ENCODE data around the gene BAG3.
"Not testable (repeated sequence)": the region's sequence is repeated elsewhere in the genome, so short reads cannot be mapped to it uniquely, and the experiment has no call there.

The BAG3 gene

DNA sequence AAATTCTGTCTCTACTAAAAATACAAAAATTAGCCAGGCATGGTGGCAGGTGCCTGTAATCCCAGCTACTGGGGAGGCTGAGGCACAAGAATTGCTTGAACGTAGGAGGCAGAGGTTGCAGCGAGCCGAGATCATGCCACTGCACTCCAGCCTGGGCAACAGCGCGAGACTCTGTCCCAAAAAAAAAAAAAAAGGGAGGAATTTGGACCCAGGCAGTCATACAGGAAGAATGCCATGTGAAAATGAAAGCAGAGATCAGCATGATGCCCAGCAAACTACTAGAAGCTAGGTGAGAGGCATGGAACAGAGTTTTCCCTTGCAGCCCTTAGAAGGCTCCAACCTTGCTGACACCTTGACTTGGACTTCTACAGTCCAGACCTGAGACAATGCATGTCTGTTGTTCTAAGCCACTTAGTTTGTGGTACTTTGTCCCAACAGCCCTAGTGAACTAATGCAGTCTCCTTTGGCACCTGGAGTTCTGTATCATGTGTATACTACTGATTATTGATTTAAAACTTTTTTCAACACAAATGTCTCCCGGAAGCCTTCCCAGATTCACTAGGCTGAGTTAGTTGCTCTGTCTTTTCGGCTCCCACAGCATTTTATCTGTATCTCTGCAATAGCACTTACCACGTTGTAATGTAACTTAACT lies 10.2 kb upstream of the BAG3 start:
- no peak for DNase-seq

- no peak for DNase-seq
These were observed 8.5 kb upstream of the BAG3 start for GRCh38 chr10:119642556-119643111.

- DNase-seq = no peak
These were observed 7.6 kb upstream of the BAG3 start for GRCh38 chr10:119643306-119644204.

GRCh38 chr10:119644205-119644814 lies 6.9 kb upstream of the BAG3 start:
- no peak for DNase-seq

DNA sequence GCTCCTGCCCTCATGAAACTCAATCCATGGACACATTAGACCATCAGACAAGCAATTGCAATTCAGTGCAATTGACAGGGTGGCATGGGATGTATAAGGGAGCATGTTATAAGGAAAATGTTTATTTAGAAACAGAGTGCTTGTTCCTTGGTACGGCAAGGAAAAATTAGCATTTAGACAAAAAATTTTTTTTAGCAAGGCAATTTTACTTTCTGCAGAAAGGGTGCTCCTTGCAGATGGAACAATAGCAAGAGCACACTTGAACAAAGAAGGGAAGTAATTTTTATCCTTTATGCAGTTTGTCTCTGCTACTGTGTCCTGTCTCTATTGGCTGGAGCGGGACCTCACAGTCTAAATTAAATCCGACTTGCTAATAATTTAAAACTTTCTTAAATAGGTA lies 6.2 kb upstream of the BAG3 start:
- no peak for DNase-seq

DNA sequence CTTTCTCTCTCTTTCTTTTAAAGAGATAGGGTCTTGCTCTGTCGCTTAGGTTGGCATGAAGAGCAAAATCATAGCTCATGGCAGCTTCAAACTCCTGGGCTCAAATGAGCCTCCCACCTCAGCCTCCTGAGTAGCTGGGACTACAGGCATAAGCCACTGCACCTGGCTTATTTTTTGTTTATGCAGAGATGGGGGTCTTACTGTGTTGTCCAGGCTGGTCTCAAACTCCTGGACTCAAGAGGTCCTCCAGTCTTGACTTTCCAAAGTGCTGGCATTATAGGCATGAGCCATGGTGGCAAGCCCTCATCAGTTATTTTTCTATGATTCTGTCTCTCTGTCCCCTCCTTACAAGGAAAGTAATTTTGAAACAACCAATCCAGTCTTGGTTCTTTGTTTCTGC lies 1.1 kb upstream of the BAG3 start:
- DNase-seq = no peak

- DNase-seq = peak in 1 of 2 donors; percentile 16
These were observed 557 bp downstream of the BAG3 start for GRCh38 chr10:119651514-119652360.

DNA sequence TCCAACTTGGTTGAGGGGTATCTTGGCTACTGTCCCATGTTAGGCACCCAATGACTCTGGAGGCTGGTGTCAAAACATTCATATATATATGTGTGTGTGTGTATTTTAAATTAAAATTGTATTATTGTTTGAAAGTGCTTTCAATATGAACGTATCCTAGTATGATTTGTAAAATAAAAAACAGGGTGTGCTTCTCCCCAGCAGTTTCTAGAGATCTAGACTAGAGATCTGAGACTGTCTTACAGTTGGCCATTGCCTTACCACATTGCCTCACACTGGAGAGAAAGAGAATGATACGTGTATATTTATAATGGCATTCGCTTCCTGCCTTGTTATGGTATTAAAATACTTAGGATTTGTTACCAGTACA lies 1.2 kb downstream of the BAG3 start:
- peak; percentile 45 to 50 for DNase-seq

- no peak for DNase-seq
These were observed 2.0 kb downstream of the BAG3 start for GRCh38 chr10:119653209-119653608.

- no peak for DNase-seq
These were observed 2.7 kb downstream of the BAG3 start for GRCh38 chr10:119653916-119654315.

GRCh38 chr10:119654540-119654939 lies 3.4 kb downstream of the BAG3 start:
- DNase-seq = no peak

GRCh38 chr10:119655566-119656001 lies 4.4 kb downstream of the BAG3 start:
- peak in 1 of 2 donors; percentile 17 for DNase-seq

GRCh38 chr10:119656760-119657159 lies 5.6 kb downstream of the BAG3 start:
- no peak for DNase-seq

- no peak for DNase-seq
These were observed 6.5 kb downstream of the BAG3 start for GRCh38 chr10:119657725-119658124.

DNA sequence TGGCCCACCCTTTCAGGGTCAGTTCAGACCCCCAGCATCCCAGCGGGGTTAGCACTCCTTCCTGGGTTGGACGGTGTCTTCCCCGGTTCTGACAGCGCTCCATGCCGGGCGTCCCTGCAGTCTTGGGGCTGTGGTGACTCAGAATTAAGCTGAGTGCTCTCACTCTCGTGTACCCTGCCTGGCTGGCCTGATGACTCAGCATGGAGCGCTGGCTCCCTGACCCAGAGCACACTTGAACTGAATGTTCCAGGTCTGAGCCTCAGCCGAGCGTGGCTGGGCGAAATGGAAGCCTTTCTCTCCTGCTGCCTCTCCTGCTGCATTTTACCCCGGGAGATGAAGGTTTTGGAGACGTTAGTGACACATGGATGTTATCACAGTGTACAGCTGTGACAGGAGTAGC lies 7.1 kb downstream of the BAG3 start:
- peak; percentile 45 to 60 for DNase-seq

GRCh38 chr10:119659951-119660350 lies 8.8 kb downstream of the BAG3 start:
- DNase-seq = no peak

DNA sequence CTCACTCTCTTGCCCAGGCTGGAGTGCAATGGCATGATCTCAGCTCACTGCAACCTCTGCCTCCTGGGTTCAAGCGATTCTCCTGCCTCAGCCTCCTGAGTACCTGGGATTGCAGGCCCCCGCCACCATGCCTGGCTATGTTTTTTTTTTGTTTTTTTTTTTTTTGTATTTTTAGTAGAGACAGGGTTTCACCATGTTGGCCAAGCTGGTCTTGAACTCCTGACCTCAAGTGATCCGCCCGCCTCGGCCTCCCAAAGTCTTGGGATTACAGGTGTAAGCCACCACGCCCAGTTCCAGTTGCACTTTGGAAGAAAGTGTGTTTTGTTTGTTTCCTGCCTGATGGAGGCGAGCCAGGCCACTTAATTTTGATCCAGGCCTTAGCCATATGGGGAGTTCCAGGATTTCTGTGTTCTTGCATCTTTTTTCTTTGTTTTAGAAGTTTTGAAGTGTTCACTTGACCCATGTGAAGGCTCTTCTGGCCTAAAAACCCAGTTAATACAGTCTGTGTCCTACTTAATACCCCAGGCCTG lies 11.0 kb downstream of the BAG3 start:
- not testable (repeated sequence) for DNase-seq

DNA sequence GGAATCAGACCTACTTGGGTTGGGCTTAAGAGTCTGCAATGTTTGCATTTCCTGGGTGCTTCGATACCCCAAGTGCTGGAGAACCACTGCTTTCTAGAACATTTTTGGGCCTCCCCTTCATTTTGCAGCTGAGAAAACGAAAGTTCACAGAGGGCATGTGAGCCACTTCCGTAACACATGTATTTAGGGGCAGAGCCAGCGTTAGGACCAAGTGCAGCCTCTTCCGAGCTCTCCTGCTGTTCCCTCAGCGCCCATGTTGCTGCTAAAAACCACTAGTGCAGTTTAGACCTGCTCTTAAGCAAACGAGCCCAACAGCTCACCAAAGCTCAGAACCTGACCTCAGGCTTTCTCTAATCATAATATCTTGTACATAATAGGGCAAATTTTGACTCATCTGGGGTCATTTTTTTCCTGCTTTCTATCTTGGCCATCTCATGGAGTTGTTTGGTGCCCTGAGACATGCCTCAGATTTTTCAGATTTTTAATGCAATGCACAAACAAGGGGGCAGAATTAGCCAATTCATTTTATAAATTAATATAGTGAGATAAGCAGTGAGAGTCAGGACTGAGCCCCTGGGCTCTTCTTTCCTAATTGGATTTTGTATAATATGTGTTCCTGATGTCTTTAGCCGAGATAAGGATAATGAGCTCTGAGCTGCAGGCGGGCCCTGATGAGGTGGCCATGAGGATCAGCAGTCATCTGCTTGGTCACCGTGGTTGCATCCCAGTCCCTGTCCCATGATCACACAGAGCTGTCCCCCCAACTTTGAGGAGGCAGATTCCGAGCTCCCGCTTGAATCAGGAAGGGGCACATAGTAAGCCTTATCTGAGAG lies 12.9 kb downstream of the BAG3 start:
- DNase-seq = no peak

- no peak for DNase-seq
These were observed 14.9 kb downstream of the BAG3 start for GRCh38 chr10:119665901-119666708.

DNA sequence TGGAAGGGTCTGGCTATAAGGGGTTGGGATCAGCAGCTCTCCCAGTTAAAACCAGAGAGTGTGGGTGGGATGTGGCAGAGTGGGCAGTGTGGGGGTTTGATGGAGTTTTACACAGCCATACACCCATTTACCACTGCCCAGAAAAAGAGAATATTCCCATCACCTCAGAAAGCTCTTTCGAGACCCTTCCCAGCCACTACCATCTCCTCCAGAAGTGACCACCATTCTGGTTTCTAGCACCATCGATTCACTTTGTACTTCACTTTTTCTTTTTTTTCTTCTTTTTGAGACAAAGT lies 15.5 kb downstream of the BAG3 start:
- no peak for DNase-seq
